Upper lobe of left lung (tissue), 6 donors: Measurements from ENCODE around the gene LPGAT1. TPM values are rescaled to one million over a fixed set of nuclear protein-coding genes. Genes with fewer than 3 reads are reported as not detected.

ENCODE experiments used
- ATAC-seq, 2 donors: fragments of 200-7000 bp; cut with Tn5 transposase; one replicate each; pipeline ENCODE4 v1.9.1; 2022; ENCODE audit warnings: mild to moderate bottlenecking in 2 of 2, moderate library complexity in 2 of 2; ENCODE audit not compliant: low FRiP score in 2 of 2
- DNase-seq, 2 donors: peaks; one replicate each; pipeline ENCODE4 v3.0.0-alpha.2; 2019 to 2020
- H3K27ac ChIP-seq, 4 donors: fragments of 200-600 bp; sonication (generic); one replicate each; pipeline ENCODE4 v1.5.1; 2016 to 2019
- H3K27me3 ChIP-seq, 4 donors: fragments of 200-600 bp; sonication (generic); one replicate each; pipeline ENCODE4 v1.5.1; 2017 to 2019
- H3K36me3 ChIP-seq, 4 donors: fragments of 200-600 bp; sonication (generic); one replicate each; pipeline ENCODE4 v1.5.1; 2016 to 2019
- H3K4me1 ChIP-seq, 4 donors: fragments of 200-600 bp; sonication (generic); one replicate each; pipeline ENCODE4 v1.5.1; 2018 to 2019
- H3K4me3 ChIP-seq, 4 donors: fragments of 200-600 bp; sonication (generic); one replicate each; pipeline ENCODE4 v1.5.1; 2017 to 2019; ENCODE audit warnings: mild to moderate bottlenecking in 2 of 4, moderate library complexity in 1 of 4
- H3K9me3 ChIP-seq, 4 donors: fragments of 200-600 bp; sonication (generic); one replicate each; pipeline ENCODE4 v1.5.1; 2018 to 2019
- CTCF ChIP-seq, 6 experiments: fragments of 450-650 bp in 4 of 6; fragments of 200-600 bp in 2 of 6; sonication (generic) in 2 of 6; IDR thresholded peaks; one replicate each; pipeline ENCODE4 v1.5.1; 2016 to 2019; ENCODE audit warnings: antibody characterized with exemption in 6 of 6
- EP300 ChIP-seq, 4 donors: sonication (generic); formaldehyde crosslinking; IDR thresholded peaks; one replicate each; pipeline ENCODE4 v1.5.1; 2017; ENCODE audit warnings: antibody characterized with exemption in 4 of 4, control low read depth in 2 of 4
- POLR2A ChIP-seq, 4 donors: fragments of 450-650 bp; IDR thresholded peaks; one replicate each; pipeline ENCODE4 v1.5.1; 2016 to 2017; ENCODE audit warnings: antibody characterized with exemption in 4 of 4, mild to moderate bottlenecking in 2 of 4
- POLR2AphosphoS5 ChIP-seq, 2 donors: sonication (generic); formaldehyde crosslinking; IDR thresholded peaks; one replicate each; pipeline ENCODE4 v1.5.1; 2017; ENCODE audit warnings: antibody characterized with exemption in 2 of 2
- WGBS, 2 donors: methylation state at CpG; one replicate each; pipeline ENCODE4 v1.1.5; 2017 to 2018; 5-methylcytosine and 5-hydroxymethylcytosine counted together
- total RNA-seq, 6 donors: library from RNA; depleted of rRNA in 4 of 6; stranded (reverse); fragments of >200 nt in 4 of 6; gene quantifications; one replicate each; pipeline versions ENCODE4 v1.1.0 to v1.2.1, GENCODE V29; 2016 to 2021
- donor health status: DM: no; HTN: no; CAD: no; lungs with moderate emphysema.
- donor health status: DM: no; HTN: yes; CAD: no; lungs with severe emphysema.

Gene LPGAT1
- total RNA-seq, 6 donors from 2014 or later, result 21.0 to 47.8 (median 33.1) TPM

DNA sequence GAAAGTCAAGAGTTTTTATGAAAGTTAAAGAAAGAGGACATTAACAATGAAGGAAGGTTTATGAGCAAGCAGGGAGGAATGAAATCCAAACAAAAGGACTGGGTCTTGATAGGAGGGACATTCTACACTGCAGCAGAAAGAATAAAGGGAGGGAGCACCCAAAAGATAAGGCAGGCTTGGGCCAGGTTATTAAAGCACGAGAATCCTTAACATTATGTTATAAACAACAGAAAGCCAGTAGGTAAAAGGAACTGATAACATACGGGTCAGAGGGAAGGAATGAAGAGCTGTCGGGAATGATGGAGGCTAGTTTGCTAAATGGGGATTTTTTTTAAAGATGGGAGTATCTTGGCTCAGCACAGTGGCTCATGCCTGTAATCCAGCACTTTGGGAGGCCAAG lies 19.4 kb downstream of the LPGAT1 start:
- Histone ChIP-seq H3K4me1 (peaks cover 0 to 11% (median 4%) of the 10 kb centered on the region in 4 donors), H3K9me3 (no peaks in the 10 kb centered on the region), H3K27me3 (no peaks in the 10 kb centered on the region), H3K4me3 (no peak overlapping the region), H3K27ac (no peak overlapping the region), H3K36me3 (peaks cover 0 to 7% (median 0%) of the 10 kb centered on the region in 4 donors)
- TF ChIP-seq POLR2AphosphoS5 (IDR thresholded peaks at IDR 0.05), result no peak
- TF ChIP-seq POLR2A (IDR thresholded peaks at IDR 0.05), result no peak
- TF ChIP-seq CTCF (IDR thresholded peaks at IDR 0.05), result no peak
- no peak for DNase-seq
- ATAC-seq, result no peak
- WGBS, 2 donors, result 80 to 85% methylated on average over 3 of the region's 3 CpGs

DNA sequence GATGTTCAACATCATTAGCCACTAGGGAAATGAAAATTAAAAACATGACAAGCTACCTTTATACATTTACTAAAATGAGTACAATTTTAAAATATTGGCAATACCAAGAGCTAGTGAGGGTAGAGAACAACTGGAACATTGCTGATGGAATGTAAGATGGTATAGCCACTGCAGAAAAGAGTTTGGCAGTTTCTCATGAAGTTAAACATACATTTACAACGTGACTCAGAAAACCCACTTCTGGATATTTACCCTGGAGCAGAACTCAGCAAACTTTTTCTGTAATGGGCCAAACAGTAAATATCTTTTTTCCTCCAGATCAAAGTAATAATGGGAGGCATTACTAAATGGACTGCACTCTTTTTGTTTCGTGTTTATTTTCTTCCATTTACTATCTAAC lies 22.1 kb downstream of the LPGAT1 start:
- no peak overlapping the region for H3K27ac ChIP-seq
- 82 to 86% methylated on average over 2 of the region's 2 CpGs for WGBS, 2 donors
- H3K4me1 ChIP-seq, result peaks cover 0 to 1% (median 0%) of the 10 kb centered on the region in 4 donors
- no peaks in the 10 kb centered on the region for H3K27me3 ChIP-seq
- H3K9me3 ChIP-seq, result no peaks in the 10 kb centered on the region
- no peak for TF ChIP-seq POLR2AphosphoS5 (IDR thresholded peaks at IDR 0.05)
- TF ChIP-seq EP300 (IDR thresholded peaks at IDR 0.05), result no peak
- no peak for ATAC-seq
- peaks cover 0 to 13% (median 0%) of the 10 kb centered on the region in 4 donors for H3K36me3 ChIP-seq
- H3K4me3 ChIP-seq, result no peak overlapping the region
- no peak for DNase-seq

- 91 to 98% methylated on average over 2 of the region's 2 CpGs for WGBS, 2 donors
These were observed 25.6 kb downstream of the LPGAT1 start for GRCh38 chr1:211804915-211805314.

GRCh38 chr1:211800925-211801607 lies 29.5 kb downstream of the LPGAT1 start:
- no peak for ATAC-seq
- WGBS, 2 donors, result 95 to 98% methylated on average over 3 of the region's 3 CpGs
- H3K27ac ChIP-seq, result no peak overlapping the region
- H3K4me3 ChIP-seq, result no peak overlapping the region
- TF ChIP-seq POLR2AphosphoS5 (IDR thresholded peaks at IDR 0.05), result no peak
- TF ChIP-seq POLR2A (IDR thresholded peaks at IDR 0.05), result no peak
- TF ChIP-seq EP300 (IDR thresholded peaks at IDR 0.05), result no peak
- no peak for TF ChIP-seq CTCF (IDR thresholded peaks at IDR 0.05)
- no peaks in the 10 kb centered on the region for H3K9me3 ChIP-seq
- H3K27me3 ChIP-seq, result no peaks in the 10 kb centered on the region
- no peaks in the 10 kb centered on the region for H3K4me1 ChIP-seq
- H3K36me3 ChIP-seq, result peaks cover 0 to 6% (median 0%) of the 10 kb centered on the region in 4 donors
- no peak for DNase-seq

More at GRCh38 chr1:211804915-211805314, 25.6 kb downstream of the LPGAT1 start:
- Histone ChIP-seq H3K27ac (no peak overlapping the region), H3K4me1 (no peaks in the 10 kb centered on the region), H3K9me3 (no peaks in the 10 kb centered on the region), H3K4me3 (no peak overlapping the region), H3K27me3 (no peaks in the 10 kb centered on the region), H3K36me3 (peaks cover 0 to 13% (median 0%) of the 10 kb centered on the region in 4 donors)
- TF ChIP-seq POLR2A (IDR thresholded peaks at IDR 0.05) (no peak), CTCF (IDR thresholded peaks at IDR 0.05) (no peak), POLR2AphosphoS5 (IDR thresholded peaks at IDR 0.05) (no peak), EP300 (IDR thresholded peaks at IDR 0.05) (no peak)
- ATAC-seq (no peak), DNase-seq (no peak)

DNA sequence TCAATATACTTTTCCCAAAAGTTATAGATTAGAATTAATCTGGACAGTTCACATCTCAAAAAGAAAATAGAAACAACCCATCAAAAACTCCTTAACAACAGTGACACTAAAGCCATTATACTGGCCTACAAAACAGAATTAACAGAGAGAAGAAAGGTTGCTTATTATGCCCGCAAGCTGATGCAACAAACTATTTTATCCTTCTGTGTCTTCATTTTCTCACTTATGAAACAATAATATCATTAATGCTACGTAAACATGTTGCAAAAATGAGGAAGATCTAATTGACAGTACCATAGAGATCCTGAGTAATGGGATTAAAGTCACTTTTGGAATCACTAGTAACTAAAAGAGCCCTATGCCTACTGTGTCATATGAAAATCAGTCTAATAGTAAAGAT lies 32.6 kb downstream of the LPGAT1 start:
- DNase-seq, result no peak
- H3K4me1 ChIP-seq, result no peaks in the 10 kb centered on the region
- no peak overlapping the region for H3K27ac ChIP-seq
- H3K36me3 ChIP-seq, result peaks cover 0 to under 1% (median 0%) of the 10 kb centered on the region in 4 donors
- H3K9me3 ChIP-seq, result no peaks in the 10 kb centered on the region
- H3K27me3 ChIP-seq, result no peaks in the 10 kb centered on the region
- no peak overlapping the region for H3K4me3 ChIP-seq
- ATAC-seq, result no peak
- 67 to 93% methylated on average over 2 of the region's 2 CpGs for WGBS, 2 donors
- TF ChIP-seq CTCF (IDR thresholded peaks at IDR 0.05) (no peak), EP300 (IDR thresholded peaks at IDR 0.05) (no peak), POLR2A (IDR thresholded peaks at IDR 0.05) (no peak), POLR2AphosphoS5 (IDR thresholded peaks at IDR 0.05) (no peak)
